Measurements from ENCODE around the gene SLC25A31. TPM values are rescaled to one million over a fixed set of nuclear protein-coding genes. Genes with fewer than 3 reads are reported as not detected.
A peak's percentile ranks its signal among the peaks of the same experiment; 100 is the strongest.

Gene SLC25A31
- total and polyA plus RNA-seq, 9 donors, result 0.08 TPM; not detected in 8

GRCh38 chr4:127737295-127737694 lies 7.1 kb downstream of the SLC25A31 start:
- WGBS (ENCODE audit: insufficient coverage), result no CpG with 5 or more reads among the region's 4 CpGs
- H3K9me3 ChIP-seq (replicated peaks; ENCODE audit: control insufficient read depth, low read depth, low read length), result no peaks in the 10 kb centered on the region
- H3K4me1 ChIP-seq (ENCODE audit: control insufficient read depth, insufficient read depth, low read length), result no peaks in the 10 kb centered on the region
- H3K27ac ChIP-seq (ENCODE audit: low read length), result no peak overlapping the region
- H3K36me3 ChIP-seq (ENCODE audit: control insufficient read depth, insufficient read depth, low read length), result no peaks in the 10 kb centered on the region
- peak; percentile 49 for DNase-seq
- H3K27me3 ChIP-seq (ENCODE audit: control insufficient read depth, insufficient read depth, low read length), result no peaks in the 10 kb centered on the region
- H3K4me3 ChIP-seq (ENCODE audit: low read length), result no peak overlapping the region

GRCh38 chr4:127741247-127741646 lies 11.0 kb downstream of the SLC25A31 start:
- no peaks in the 10 kb centered on the region for H3K9me3 ChIP-seq (replicated peaks; ENCODE audit: control insufficient read depth, low read depth, low read length)
- no CpG with 5 or more reads among the region's 1 CpG for WGBS (ENCODE audit: insufficient coverage)

DNA sequence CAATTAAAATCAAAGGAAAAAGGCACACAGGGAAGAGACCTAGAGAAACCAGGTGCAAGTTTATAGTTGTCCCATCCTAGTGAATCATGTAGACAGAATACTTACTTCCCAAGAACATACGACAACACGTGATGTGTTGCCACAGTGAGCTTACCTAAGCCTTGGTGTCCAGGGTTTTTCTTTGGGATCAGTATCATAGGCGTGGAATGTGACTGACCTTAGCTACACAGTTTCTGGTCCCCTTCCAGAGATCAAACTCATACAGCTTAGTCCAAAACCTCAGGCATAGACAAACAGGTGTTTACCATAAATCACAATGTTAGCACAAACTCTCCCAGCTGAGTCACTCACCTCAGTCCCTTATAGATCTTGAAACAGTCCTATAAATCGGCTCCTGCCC lies 17.7 kb downstream of the SLC25A31 start:
- no peaks in the 10 kb centered on the region for H3K27me3 ChIP-seq (ENCODE audit: control insufficient read depth, insufficient read depth, low read length)
- no peak overlapping the region for H3K27ac ChIP-seq (ENCODE audit: low read length)
- 63% methylated on average over 2 of the region's 4 CpGs for WGBS (ENCODE audit: insufficient coverage)
- no peak for DNase-seq
- peaks cover 9% of the 10 kb centered on the region for H3K9me3 ChIP-seq (replicated peaks; ENCODE audit: control insufficient read depth, low read depth, low read length)
- H3K4me3 ChIP-seq (ENCODE audit: low read length), result no peak overlapping the region
- H3K36me3 ChIP-seq (ENCODE audit: control insufficient read depth, insufficient read depth, low read length), result no peaks in the 10 kb centered on the region
- no peaks in the 10 kb centered on the region for H3K4me1 ChIP-seq (ENCODE audit: control insufficient read depth, insufficient read depth, low read length)

More at GRCh38 chr4:127741247-127741646, 11.0 kb downstream of the SLC25A31 start:
- DNase-seq, result no peak
- H3K27ac ChIP-seq (ENCODE audit: low read length), result no peak overlapping the region
- H3K27me3 ChIP-seq (ENCODE audit: control insufficient read depth, insufficient read depth, low read length), result no peaks in the 10 kb centered on the region
- no peak overlapping the region for H3K4me3 ChIP-seq (ENCODE audit: low read length)
- no peaks in the 10 kb centered on the region for H3K4me1 ChIP-seq (ENCODE audit: control insufficient read depth, insufficient read depth, low read length)
- no peaks in the 10 kb centered on the region for H3K36me3 ChIP-seq (ENCODE audit: control insufficient read depth, insufficient read depth, low read length)

- Histone ChIP-seq H3K27ac (ENCODE audit: low read length) (no peak overlapping the region), H3K9me3 (replicated peaks; ENCODE audit: control insufficient read depth, low read depth, low read length) (peaks cover 9% of the 10 kb centered on the region), H3K4me1 (ENCODE audit: control insufficient read depth, insufficient read depth, low read length) (no peaks in the 10 kb centered on the region), H3K36me3 (ENCODE audit: control insufficient read depth, insufficient read depth, low read length) (no peaks in the 10 kb centered on the region), H3K27me3 (ENCODE audit: control insufficient read depth, insufficient read depth, low read length) (no peaks in the 10 kb centered on the region), H3K4me3 (ENCODE audit: low read length) (no peak overlapping the region)
- WGBS (ENCODE audit: insufficient coverage), result no CpG with 5 or more reads among the region's 2 CpGs
- DNase-seq, result no peak
These were observed 18.8 kb downstream of the SLC25A31 start for GRCh38 chr4:127748957-127749356.

DNA sequence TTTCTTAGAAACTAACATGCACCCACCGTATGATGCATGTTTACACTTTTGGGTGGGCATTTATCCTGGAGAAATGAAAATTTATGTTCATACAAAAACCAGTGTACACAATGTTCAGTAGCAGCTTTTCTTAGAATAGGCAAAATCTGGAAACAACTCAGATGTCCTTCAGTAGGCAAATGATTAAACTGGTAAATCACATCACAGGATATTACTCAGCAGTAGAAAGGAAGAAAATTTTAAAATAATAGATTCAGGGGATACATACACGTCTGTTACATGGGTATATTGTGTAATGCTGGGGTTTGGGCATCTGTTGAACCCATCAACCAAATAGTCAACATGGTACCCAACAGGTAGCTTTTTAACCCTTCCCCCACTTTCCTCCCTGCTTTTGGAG lies 26.7 kb downstream of the SLC25A31 start:
- Histone ChIP-seq H3K9me3 (replicated peaks; ENCODE audit: control insufficient read depth, low read depth, low read length) (peaks cover 3% of the 10 kb centered on the region), H3K4me1 (ENCODE audit: control insufficient read depth, insufficient read depth, low read length) (no peaks in the 10 kb centered on the region), H3K27ac (ENCODE audit: low read length) (no peak overlapping the region), H3K27me3 (ENCODE audit: control insufficient read depth, insufficient read depth, low read length) (no peaks in the 10 kb centered on the region), H3K36me3 (ENCODE audit: control insufficient read depth, insufficient read depth, low read length) (no peaks in the 10 kb centered on the region), H3K4me3 (ENCODE audit: low read length) (no peak overlapping the region)
- no CpG with 5 or more reads among the region's 2 CpGs for whole genome bisulfite sequencing (ENCODE audit: insufficient coverage)
- DNase-seq, result no peak

DNA sequence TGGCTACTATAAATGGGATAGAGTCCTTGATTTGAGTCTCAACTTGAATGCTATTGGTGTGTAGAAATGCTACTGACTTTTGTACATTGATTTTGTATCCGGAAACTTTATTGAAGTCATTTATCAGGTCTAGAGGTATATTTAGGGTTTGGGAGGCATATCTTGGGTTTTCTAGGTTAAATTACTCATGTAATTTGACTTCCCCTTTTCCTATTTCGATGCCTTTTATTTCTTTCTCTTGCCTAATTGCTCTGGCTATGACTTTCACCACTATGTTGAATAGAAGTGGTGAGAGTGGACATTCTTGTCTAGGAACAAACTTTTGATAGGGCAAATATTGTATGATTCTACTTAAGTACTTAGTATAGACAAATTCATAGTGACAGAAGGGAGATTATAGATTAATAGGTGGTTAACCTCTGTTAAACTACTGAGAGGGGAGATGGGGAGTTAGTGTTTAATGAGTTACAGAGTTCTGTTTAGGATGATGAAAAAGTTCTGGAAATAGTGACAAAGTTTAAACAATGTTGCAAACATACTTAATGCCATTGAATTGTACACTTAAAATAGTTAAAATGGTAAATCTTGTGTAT lies 29.1 kb downstream of the SLC25A31 start:
- no peaks in the 10 kb centered on the region for H3K27me3 ChIP-seq (ENCODE audit: control insufficient read depth, insufficient read depth, low read length)
- no peak for DNase-seq
- H3K4me1 ChIP-seq (ENCODE audit: control insufficient read depth, insufficient read depth, low read length), result no peaks in the 10 kb centered on the region
- H3K27ac ChIP-seq (ENCODE audit: low read length), result no peak overlapping the region
- no peak overlapping the region for H3K4me3 ChIP-seq (ENCODE audit: low read length)
- no CpG with 5 or more reads among the region's 2 CpGs for WGBS (ENCODE audit: insufficient coverage)
- H3K36me3 ChIP-seq (ENCODE audit: control insufficient read depth, insufficient read depth, low read length), result no peaks in the 10 kb centered on the region
- H3K9me3 ChIP-seq (replicated peaks; ENCODE audit: control insufficient read depth, low read depth, low read length), result peaks cover 3% of the 10 kb centered on the region

DNA sequence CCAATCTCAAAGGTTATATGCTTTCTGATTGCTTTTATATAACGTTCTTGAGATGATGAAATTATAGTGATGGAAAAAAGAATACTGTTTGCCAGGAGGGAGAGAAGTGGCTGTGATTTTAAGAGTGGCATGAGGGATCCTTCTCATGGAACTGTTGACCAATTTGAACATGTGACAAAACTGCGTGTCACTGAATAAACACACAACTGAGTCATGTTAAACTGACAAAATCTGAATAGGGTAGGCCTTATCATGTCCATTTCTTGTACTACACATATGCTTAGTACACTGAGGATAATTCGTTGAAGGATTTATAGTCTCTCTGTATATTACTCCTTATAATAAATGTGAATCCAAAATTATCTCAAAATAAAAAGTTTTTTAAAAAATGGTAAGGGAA lies 29.7 kb downstream of the SLC25A31 start:
- 89% methylated on average over 1 of the region's 3 CpGs for WGBS (ENCODE audit: insufficient coverage)
- no peaks in the 10 kb centered on the region for H3K27me3 ChIP-seq (ENCODE audit: control insufficient read depth, insufficient read depth, low read length)
- H3K27ac ChIP-seq (ENCODE audit: low read length), result no peak overlapping the region
- no peak overlapping the region for H3K4me3 ChIP-seq (ENCODE audit: low read length)
- H3K36me3 ChIP-seq (ENCODE audit: control insufficient read depth, insufficient read depth, low read length), result no peaks in the 10 kb centered on the region
- no peak for DNase-seq
- no peaks in the 10 kb centered on the region for H3K4me1 ChIP-seq (ENCODE audit: control insufficient read depth, insufficient read depth, low read length)
- peaks cover 3% of the 10 kb centered on the region for H3K9me3 ChIP-seq (replicated peaks; ENCODE audit: control insufficient read depth, low read depth, low read length)

DNA sequence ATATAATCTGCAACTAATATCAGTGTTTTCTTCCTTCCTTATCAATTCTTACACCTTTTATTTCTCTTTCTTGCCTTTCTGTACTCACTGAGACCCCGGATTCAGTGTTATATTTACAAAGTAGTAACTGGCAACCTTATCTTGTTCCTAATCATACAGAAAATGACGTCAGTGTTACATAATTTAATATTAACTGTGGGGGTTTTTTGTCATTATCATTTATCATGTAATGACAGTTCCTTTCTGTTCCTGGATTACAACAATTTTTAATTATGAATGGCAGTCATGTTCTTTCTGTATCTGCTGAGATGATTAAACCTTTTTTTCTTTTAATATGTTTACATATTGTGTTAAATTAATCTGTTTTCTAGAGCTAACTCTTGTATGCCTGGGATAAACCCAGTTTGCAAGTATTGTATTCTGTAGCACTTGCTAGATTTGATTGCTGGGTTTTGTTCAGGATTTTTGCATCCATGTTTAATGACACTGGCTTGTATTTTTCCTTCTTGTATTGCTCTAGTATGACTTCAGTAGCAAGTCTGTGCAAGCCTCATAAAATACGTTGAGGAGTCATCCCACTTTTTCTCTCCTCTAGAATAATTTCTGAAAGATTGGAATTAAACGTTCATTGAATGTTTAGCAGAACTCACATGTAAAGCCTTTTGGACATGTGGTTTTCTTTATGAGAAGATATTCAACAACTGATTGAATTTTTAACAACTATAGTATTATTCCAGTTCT lies 41.5 kb downstream of the SLC25A31 start:
- Histone ChIP-seq H3K4me3 (ENCODE audit: low read length) (no peak overlapping the region), H3K9me3 (replicated peaks; ENCODE audit: control insufficient read depth, low read depth, low read length) (no peaks in the 10 kb centered on the region), H3K36me3 (ENCODE audit: control insufficient read depth, insufficient read depth, low read length) (no peaks in the 10 kb centered on the region), H3K27me3 (ENCODE audit: control insufficient read depth, insufficient read depth, low read length) (no peaks in the 10 kb centered on the region), H3K4me1 (ENCODE audit: control insufficient read depth, insufficient read depth, low read length) (no peaks in the 10 kb centered on the region), H3K27ac (ENCODE audit: low read length) (no peak overlapping the region)
- WGBS (ENCODE audit: insufficient coverage), result no CpG with 5 or more reads among the region's 4 CpGs
- no peak for DNase-seq

GRCh38 chr4:127772769-127773671 lies 42.8 kb downstream of the SLC25A31 start:
- 77% methylated on average over 3 of the region's 10 CpGs for WGBS (ENCODE audit: insufficient coverage)
- no peaks in the 10 kb centered on the region for H3K27me3 ChIP-seq (ENCODE audit: control insufficient read depth, insufficient read depth, low read length)
- no peak overlapping the region for H3K4me3 ChIP-seq (ENCODE audit: low read length)
- no peaks in the 10 kb centered on the region for H3K9me3 ChIP-seq (replicated peaks; ENCODE audit: control insufficient read depth, low read depth, low read length)
- no peak overlapping the region for H3K27ac ChIP-seq (ENCODE audit: low read length)
- DNase-seq, result no peak
- H3K36me3 ChIP-seq (ENCODE audit: control insufficient read depth, insufficient read depth, low read length), result no peaks in the 10 kb centered on the region
- no peaks in the 10 kb centered on the region for H3K4me1 ChIP-seq (ENCODE audit: control insufficient read depth, insufficient read depth, low read length)

GRCh38 chr4:127775843-127776242 lies 45.6 kb downstream of the SLC25A31 start:
- H3K4me1 ChIP-seq (ENCODE audit: control insufficient read depth, insufficient read depth, low read length), result no peaks in the 10 kb centered on the region
- H3K9me3 ChIP-seq (replicated peaks; ENCODE audit: control insufficient read depth, low read depth, low read length), result no peaks in the 10 kb centered on the region
- no peak for DNase-seq
- no peak overlapping the region for H3K27ac ChIP-seq (ENCODE audit: low read length)
- no peaks in the 10 kb centered on the region for H3K36me3 ChIP-seq (ENCODE audit: control insufficient read depth, insufficient read depth, low read length)
- no CpG with 5 or more reads among the region's 4 CpGs for WGBS (ENCODE audit: insufficient coverage)
- no peaks in the 10 kb centered on the region for H3K27me3 ChIP-seq (ENCODE audit: control insufficient read depth, insufficient read depth, low read length)
- H3K4me3 ChIP-seq (ENCODE audit: low read length), result no peak overlapping the region

All from muscle of leg (tissue), 11 donors.